GM18505 (cell line): ENCODE measurements around the gene ERBB2.

Source experiments
- ATAC-seq: cut with Tn5 transposase; IDR thresholded peaks from one replicate; pipeline ENCODE4 v1.9.1; 2021; ENCODE audit not compliant: unreplicated experiment
- POLR2A ChIP-seq: IDR thresholded peaks from 4 replicates; pipeline ENCODE4 v1.6.1; 2011; ENCODE audit warnings: borderline replicate concordance; ENCODE audit not compliant: insufficient read depth, insufficient read length; ENCODE audit errors: extremely low read depth

ERBB2 gene

GRCh38 chr17:39699818-39700147 is at the start of gene ERBB2:
TSS of gene ERBB2 (plus strand) at chr17:39700064. CDS start at chr17:39700239, 175 bp downstream.
- no peak for ATAC-seq
- no peak for TF ChIP-seq POLR2A

- no peak for TF ChIP-seq POLR2A
- no peak for ATAC-seq
Measured at GRCh38 chr17:39650121-39650579, 49.7 kb upstream of the ERBB2 start.

- no peak for ATAC-seq
- TF ChIP-seq POLR2A = no peak
Measured at GRCh38 chr17:39651923-39652586, 47.8 kb upstream of the ERBB2 start.

GRCh38 chr17:39652587-39653315 is 47.1 kb upstream of the ERBB2 start:
- no peak for TF ChIP-seq POLR2A
- no peak for ATAC-seq

GRCh38 chr17:39653316-39653661 is 46.6 kb upstream of the ERBB2 start:
- ATAC-seq = no peak

GRCh38 chr17:39653662-39654331 is 46.1 kb upstream of the ERBB2 start:
- no peak for TF ChIP-seq POLR2A
- ATAC-seq = no peak

More at GRCh38 chr17:39653316-39653661, 46.6 kb upstream of the ERBB2 start:
- no peak for TF ChIP-seq POLR2A

GRCh38 chr17:39655105-39655504 is 44.8 kb upstream of the ERBB2 start:
- no peak for ATAC-seq
- TF ChIP-seq POLR2A = no peak

- TF ChIP-seq POLR2A = no peak
- no peak for ATAC-seq
Measured at GRCh38 chr17:39658346-39658745, 41.5 kb upstream of the ERBB2 start.

- TF ChIP-seq POLR2A = no peak
- ATAC-seq = no peak
Measured at GRCh38 chr17:39658760-39659159, 41.1 kb upstream of the ERBB2 start.

- ATAC-seq = no peak
Measured at GRCh38 chr17:39659279-39660010, 40.4 kb upstream of the ERBB2 start.

GRCh38 chr17:39660011-39660360 is 39.9 kb upstream of the ERBB2 start:
- TF ChIP-seq POLR2A = no peak

More at GRCh38 chr17:39659279-39660010, 40.4 kb upstream of the ERBB2 start:
- TF ChIP-seq POLR2A = no peak

GRCh38 chr17:39660397-39661385 is 39.2 kb upstream of the ERBB2 start:
- no peak for TF ChIP-seq POLR2A

More at GRCh38 chr17:39660011-39660360, 39.9 kb upstream of the ERBB2 start:
- ATAC-seq = no peak

More at GRCh38 chr17:39660397-39661385, 39.2 kb upstream of the ERBB2 start:
- no peak for ATAC-seq
